AG04449 (cell line): Measurements from ENCODE around the gene CEP295NL.
"Not testable (repeated sequence)": the region's sequence is repeated elsewhere in the genome, so short reads cannot be mapped to it uniquely, and the experiment has no call there.

ENCODE experiments used
- CTCF ChIA-PET: fragments of 350-600 bp; formaldehyde crosslinking; extraction: SDS; loops from one replicate; lab custom pipeline; 2021; ENCODE audit warnings: antibody characterized with exemption; lab: Yijun Ruan, JAX
- POLR2A ChIA-PET: fragments of 400-600, 350-600 bp; formaldehyde crosslinking; extraction: SDS; loops from one replicate; lab custom pipeline; 2020; ENCODE audit warnings: antibody characterized with exemption, inconsistent platforms; lab: Yijun Ruan, JAX
- DNase-seq: peaks from one replicate; pipeline ENCODE4 v3.0.0-alpha.2; 2010; ENCODE audit warnings: low read depth, low spot score
- H3K4me3 ChIP-seq: 2 replicates; pipeline ENCODE4 v1.5.1; 2011; ENCODE audit warnings: low read depth, mild to moderate bottlenecking, control low read depth, low read length
- TF ChIP-seq, protein P1 (sequence below): IDR thresholded peaks from one replicate; pipeline ENCODE4 v1.5.1; 2011; ENCODE audit warnings: mild to moderate bottlenecking, moderate library complexity, low read length, control low read depth, inconsistent platforms; ENCODE audit not compliant: insufficient read depth; ENCODE audit errors: missing control alignments

CEP295NL gene

DNA sequence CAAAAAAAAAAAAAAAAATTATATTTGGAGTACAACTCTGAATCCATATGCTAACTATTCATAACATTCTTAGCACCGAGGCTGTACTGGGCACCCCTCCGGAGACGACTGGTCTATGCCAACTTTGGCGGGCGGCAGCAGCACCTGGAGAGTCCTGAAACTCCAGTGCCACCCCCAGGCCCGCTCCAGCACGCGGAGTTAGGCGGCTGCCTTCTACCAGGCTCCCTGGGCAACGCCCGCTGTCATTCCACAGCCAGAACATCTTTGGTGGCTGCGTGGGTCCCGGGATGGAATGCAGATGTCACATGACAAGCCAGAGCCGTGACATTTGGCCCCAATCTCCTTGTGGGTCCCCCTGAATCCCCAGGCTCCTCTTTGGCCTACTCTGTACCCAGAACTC lies 16.0 kb upstream of the CEP295NL start:
- TF ChIP-seq, protein P1, sequence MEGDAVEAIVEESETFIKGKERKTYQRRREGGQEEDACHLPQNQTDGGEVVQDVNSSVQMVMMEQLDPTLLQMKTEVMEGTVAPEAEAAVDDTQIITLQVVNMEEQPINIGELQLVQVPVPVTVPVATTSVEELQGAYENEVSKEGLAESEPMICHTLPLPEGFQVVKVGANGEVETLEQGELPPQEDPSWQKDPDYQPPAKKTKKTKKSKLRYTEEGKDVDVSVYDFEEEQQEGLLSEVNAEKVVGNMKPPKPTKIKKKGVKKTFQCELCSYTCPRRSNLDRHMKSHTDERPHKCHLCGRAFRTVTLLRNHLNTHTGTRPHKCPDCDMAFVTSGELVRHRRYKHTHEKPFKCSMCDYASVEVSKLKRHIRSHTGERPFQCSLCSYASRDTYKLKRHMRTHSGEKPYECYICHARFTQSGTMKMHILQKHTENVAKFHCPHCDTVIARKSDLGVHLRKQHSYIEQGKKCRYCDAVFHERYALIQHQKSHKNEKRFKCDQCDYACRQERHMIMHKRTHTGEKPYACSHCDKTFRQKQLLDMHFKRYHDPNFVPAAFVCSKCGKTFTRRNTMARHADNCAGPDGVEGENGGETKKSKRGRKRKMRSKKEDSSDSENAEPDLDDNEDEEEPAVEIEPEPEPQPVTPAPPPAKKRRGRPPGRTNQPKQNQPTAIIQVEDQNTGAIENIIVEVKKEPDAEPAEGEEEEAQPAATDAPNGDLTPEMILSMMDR: no peak
- no peak for DNase-seq
- POLR2A ChIA-PET: interaction anchor here (0.6 to 0.7 kb wide), 2 partner anchors 43 to 53 kb away, joined by 3 read pairs; no protein-coding TSS in a partner anchor
- CTCF ChIA-PET: interaction anchor here (1.9 kb wide), 1 partner anchor 53 kb away, joined by 8 read pairs; no protein-coding TSS in a partner anchor
- no peak overlapping the region for H3K4me3 ChIP-seq

- H3K4me3 ChIP-seq: no peak overlapping the region
- CTCF ChIA-PET: interaction anchor here (0.8 to 1.9 kb wide), 3 partner anchors 9 to 54 kb away, joined by 3 to 8 read pairs (median 6); no protein-coding TSS in a partner anchor
- no peak for DNase-seq
- POLR2A ChIA-PET: interaction anchor here (0.6 to 1.7 kb wide), 2 partner anchors 16 to 436 kb away, joined by 4 to 5 read pairs; no protein-coding TSS in a partner anchor
- TF ChIP-seq, protein P1: no peak
Observed at GRCh38 chr17:78917451-78918275, 14.7 kb upstream of the CEP295NL start.

GRCh38 chr17:78915872-78916632 lies 13.1 kb upstream of the CEP295NL start:
- no peak for DNase-seq
- ChIA-PET POLR2A (interaction anchor here (0.7 to 1.7 kb wide), 3 partner anchors 11 to 419 kb away, joined by 3 to 5 read pairs (median 4); no protein-coding TSS in a partner anchor), CTCF (interaction anchor here (1.0 to 1.8 kb wide), 4 partner anchors 11 to 117 kb away, joined by 3 to 6 read pairs (median 4); no protein-coding TSS in a partner anchor)
- TF ChIP-seq, protein P1: no peak
- peak overlapping the region; percentile 8 for H3K4me3 ChIP-seq

DNA sequence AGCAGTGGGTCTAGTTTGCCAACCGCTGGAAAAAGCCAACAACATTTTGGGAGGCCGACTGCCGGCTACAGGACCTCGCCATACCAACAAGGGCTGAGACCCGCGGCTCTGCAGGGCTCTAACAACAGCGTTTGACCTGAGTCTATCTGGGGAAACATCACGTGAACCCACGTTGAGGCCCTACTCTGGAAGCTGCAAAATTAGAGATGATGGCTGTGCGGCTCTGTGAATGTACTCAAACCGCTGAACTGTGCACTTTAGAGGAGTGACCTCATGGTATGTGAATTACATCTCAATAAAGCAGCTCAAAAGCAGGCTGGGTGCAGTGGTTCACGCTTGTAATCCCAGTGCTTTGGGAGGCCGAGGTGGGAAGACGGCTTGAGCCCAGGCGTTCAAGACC lies 10.1 kb upstream of the CEP295NL start:
- POLR2A ChIA-PET: interaction anchor here (1.2 kb wide), 1 partner anchor 8 kb away, joined by 4 read pairs; no protein-coding TSS in a partner anchor
- no peak overlapping the region for H3K4me3 ChIP-seq
- DNase-seq: no peak
- CTCF ChIA-PET: interaction anchor here (1.1 kb wide), 1 partner anchor 47 kb away, joined by 3 read pairs; no protein-coding TSS in a partner anchor
- TF ChIP-seq, protein P1: no peak

DNA sequence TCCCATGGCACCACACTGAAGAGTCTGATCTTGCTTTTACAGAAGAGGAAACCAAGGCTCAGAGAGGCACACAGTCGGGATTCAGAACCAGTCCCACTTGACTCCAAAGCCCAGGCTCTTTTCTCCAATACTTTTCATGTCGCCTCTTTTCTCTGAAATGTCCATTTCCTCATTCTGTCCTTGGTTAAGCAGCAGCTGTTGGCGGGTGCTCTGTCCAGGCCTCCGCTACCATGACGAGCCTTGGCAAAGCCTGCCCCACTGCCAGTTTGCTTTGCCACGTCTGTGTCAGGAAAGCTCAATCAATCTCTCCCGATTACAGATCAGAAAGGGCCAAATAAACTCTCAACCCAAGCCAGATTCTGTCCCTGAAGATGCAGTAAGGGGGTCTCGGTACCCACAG lies 9.1 kb upstream of the CEP295NL start:
- H3K4me3 ChIP-seq: no peak overlapping the region
- CTCF ChIA-PET: no interaction called here
- POLR2A ChIA-PET: no interaction called here
- DNase-seq: no peak
- TF ChIP-seq, protein P1: no peak

GRCh38 chr17:78911543-78911942 lies 8.5 kb upstream of the CEP295NL start:
- DNase-seq, POLR2A ChIA-PET, CTCF ChIA-PET: not testable (repeated sequence)

More at GRCh38 chr17:78911543-78911942, 8.5 kb upstream of the CEP295NL start:
- H3K4me3 ChIP-seq: not testable (repeated sequence)
